Measurements from ENCODE around the gene SLC12A1.

Gene SLC12A1

DNA sequence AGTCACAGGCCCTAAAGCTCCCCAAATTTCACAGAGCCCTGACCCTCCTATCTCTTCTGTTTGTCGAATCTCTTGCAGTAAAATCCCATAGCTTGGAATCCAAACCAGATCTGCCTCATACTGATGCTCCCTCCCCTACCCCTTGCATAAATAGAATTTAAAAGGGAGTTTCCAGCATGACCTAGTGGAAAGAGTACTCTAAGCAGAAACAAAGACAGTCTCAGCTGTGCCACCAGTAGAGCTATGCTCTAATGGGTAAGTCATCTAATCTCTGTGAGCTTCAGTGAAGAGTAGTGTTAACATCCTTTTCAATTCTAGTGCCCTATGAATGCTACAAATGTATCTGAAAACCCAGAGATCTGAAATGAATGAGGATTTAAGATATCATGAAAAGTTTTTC, 4.0 kb upstream of the SLC12A1 start:
- Mint-ChIP-seq H3K27me3 (ENCODE audit: low read depth) (peaks cover 28% of the 10 kb centered on the region), H3K4me1 (ENCODE audit: low read depth) (no peaks in the 10 kb centered on the region), H3K9me3 (no peaks in the 10 kb centered on the region), H3K4me3 (no peak overlapping the region), H3K36me3 (ENCODE audit: low read depth) (no peaks in the 10 kb centered on the region), H3K27ac (no peak overlapping the region)

GRCh38 chr15:48221261-48221660, 15.2 kb downstream of the SLC12A1 start:
- H3K4me3 Mint-ChIP-seq: no peak overlapping the region
- no peaks in the 10 kb centered on the region for H3K9me3 Mint-ChIP-seq
- no peaks in the 10 kb centered on the region for H3K4me1 Mint-ChIP-seq (ENCODE audit: low read depth)
- H3K27ac Mint-ChIP-seq: no peak overlapping the region
- H3K27me3 Mint-ChIP-seq (ENCODE audit: low read depth): peaks cover 14% of the 10 kb centered on the region
- H3K36me3 Mint-ChIP-seq (ENCODE audit: low read depth): no peaks in the 10 kb centered on the region

- Mint-ChIP-seq H3K36me3 (ENCODE audit: low read depth) (no peaks in the 10 kb centered on the region), H3K4me1 (ENCODE audit: low read depth) (no peaks in the 10 kb centered on the region), H3K27ac (no peak overlapping the region), H3K9me3 (no peaks in the 10 kb centered on the region), H3K4me3 (no peak overlapping the region), H3K27me3 (ENCODE audit: low read depth) (peaks cover 16% of the 10 kb centered on the region)
Observed at GRCh38 chr15:48221885-48222284, 15.8 kb downstream of the SLC12A1 start.

DNA sequence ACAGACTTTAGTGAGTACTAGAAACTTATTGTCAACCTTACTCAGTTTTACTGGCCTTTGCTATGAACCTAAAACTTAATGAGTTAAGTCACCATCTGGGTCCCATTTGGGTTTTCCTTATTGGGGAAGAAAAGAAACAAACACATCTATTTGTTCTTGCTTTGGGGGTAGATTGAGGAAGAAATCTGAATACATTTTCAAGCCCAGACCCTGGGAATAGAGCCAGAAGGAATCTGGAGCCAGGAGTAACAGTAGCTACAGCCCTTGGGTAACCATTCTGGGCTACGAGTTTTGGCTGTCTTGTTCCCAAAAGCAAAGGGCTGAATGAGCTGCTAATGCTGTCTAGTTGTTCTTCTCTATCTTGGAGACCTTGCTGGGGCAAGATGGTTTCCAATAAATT, 16.5 kb downstream of the SLC12A1 start:
- Mint-ChIP-seq H3K36me3 (ENCODE audit: low read depth) (no peaks in the 10 kb centered on the region), H3K27ac (no peak overlapping the region), H3K4me1 (ENCODE audit: low read depth) (no peaks in the 10 kb centered on the region), H3K4me3 (no peak overlapping the region), H3K27me3 (ENCODE audit: low read depth) (peaks cover 19% of the 10 kb centered on the region), H3K9me3 (no peaks in the 10 kb centered on the region)

DNA sequence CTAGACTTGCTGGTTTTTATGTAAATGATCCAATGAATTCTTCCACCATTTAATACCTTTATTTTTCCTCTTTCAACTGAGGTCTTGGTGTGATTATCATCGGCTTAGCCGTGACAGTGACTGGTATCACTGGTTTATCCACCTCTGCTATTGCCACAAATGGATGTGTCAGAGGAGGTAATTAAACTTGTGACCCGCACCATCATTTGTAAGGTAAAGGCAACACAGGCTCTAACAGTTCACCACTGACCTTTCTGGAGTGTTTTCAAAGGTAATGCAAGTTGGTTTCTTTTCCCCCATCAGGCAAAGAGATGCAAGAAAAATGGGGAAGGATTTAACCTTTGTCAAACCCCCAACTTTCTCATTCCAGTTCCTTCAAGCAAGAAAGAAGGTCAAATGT, 19.7 kb downstream of the SLC12A1 start:
- Mint-ChIP-seq H3K9me3 (no peaks in the 10 kb centered on the region), H3K4me3 (no peak overlapping the region), H3K27me3 (ENCODE audit: low read depth) (peaks cover 20% of the 10 kb centered on the region), H3K36me3 (ENCODE audit: low read depth) (no peaks in the 10 kb centered on the region), H3K27ac (no peak overlapping the region), H3K4me1 (ENCODE audit: low read depth) (no peaks in the 10 kb centered on the region)

GRCh38 chr15:48230498-48230897, 24.4 kb downstream of the SLC12A1 start:
- Mint-ChIP-seq H3K27ac (no peak overlapping the region), H3K27me3 (ENCODE audit: low read depth) (peaks cover 17% of the 10 kb centered on the region), H3K4me1 (ENCODE audit: low read depth) (no peaks in the 10 kb centered on the region), H3K9me3 (no peaks in the 10 kb centered on the region), H3K4me3 (no peak overlapping the region), H3K36me3 (ENCODE audit: low read depth) (no peaks in the 10 kb centered on the region)

GRCh38 chr15:48233246-48233645, 27.1 kb downstream of the SLC12A1 start:
- H3K27ac Mint-ChIP-seq: no peak overlapping the region
- peaks cover 8% of the 10 kb centered on the region for H3K27me3 Mint-ChIP-seq (ENCODE audit: low read depth)
- H3K36me3 Mint-ChIP-seq (ENCODE audit: low read depth): no peaks in the 10 kb centered on the region

GRCh38 chr15:48239334-48239733, 33.2 kb downstream of the SLC12A1 start:
- peaks cover 3% of the 10 kb centered on the region for H3K27me3 Mint-ChIP-seq (ENCODE audit: low read depth)
- no peak overlapping the region for H3K27ac Mint-ChIP-seq
- H3K9me3 Mint-ChIP-seq: no peaks in the 10 kb centered on the region
- no peak overlapping the region for H3K4me3 Mint-ChIP-seq
- H3K4me1 Mint-ChIP-seq (ENCODE audit: low read depth): no peaks in the 10 kb centered on the region
- H3K36me3 Mint-ChIP-seq (ENCODE audit: low read depth): no peaks in the 10 kb centered on the region

More at GRCh38 chr15:48233246-48233645, 27.1 kb downstream of the SLC12A1 start:
- Mint-ChIP-seq H3K9me3 (no peaks in the 10 kb centered on the region), H3K4me1 (ENCODE audit: low read depth) (no peaks in the 10 kb centered on the region), H3K4me3 (no peak overlapping the region)

DNA sequence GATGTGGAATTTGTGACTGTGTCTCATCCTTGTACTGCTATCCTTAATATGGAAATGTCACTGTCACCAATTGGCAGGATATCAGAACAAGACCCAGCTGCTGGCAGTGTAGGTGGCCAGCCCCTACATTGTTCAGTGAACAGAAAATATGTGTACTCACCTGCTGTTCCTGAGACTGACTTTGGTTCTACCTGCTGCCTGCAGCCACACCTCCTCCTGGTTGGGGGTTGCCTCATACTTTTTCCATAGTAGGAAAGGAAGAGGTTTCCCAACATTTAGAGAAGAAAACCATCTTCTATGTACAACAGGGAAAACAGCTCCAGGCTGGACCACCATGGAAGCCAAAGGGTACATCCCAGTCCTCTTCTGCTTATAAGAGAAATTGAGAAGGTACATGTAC, 35.9 kb downstream of the SLC12A1 start:
- no peak overlapping the region for H3K27ac Mint-ChIP-seq
- no peaks in the 10 kb centered on the region for H3K36me3 Mint-ChIP-seq (ENCODE audit: low read depth)
- peaks cover 3% of the 10 kb centered on the region for H3K27me3 Mint-ChIP-seq (ENCODE audit: low read depth)
- H3K4me1 Mint-ChIP-seq (ENCODE audit: low read depth): no peaks in the 10 kb centered on the region
- H3K9me3 Mint-ChIP-seq: no peaks in the 10 kb centered on the region
- no peak overlapping the region for H3K4me3 Mint-ChIP-seq

- Mint-ChIP-seq H3K4me1 (ENCODE audit: low read depth) (no peaks in the 10 kb centered on the region), H3K27me3 (ENCODE audit: low read depth) (peaks cover 3% of the 10 kb centered on the region), H3K36me3 (ENCODE audit: low read depth) (no peaks in the 10 kb centered on the region), H3K9me3 (no peaks in the 10 kb centered on the region), H3K4me3 (no peak overlapping the region), H3K27ac (no peak overlapping the region)
Observed at GRCh38 chr15:48242535-48242934, 36.4 kb downstream of the SLC12A1 start.

DNA sequence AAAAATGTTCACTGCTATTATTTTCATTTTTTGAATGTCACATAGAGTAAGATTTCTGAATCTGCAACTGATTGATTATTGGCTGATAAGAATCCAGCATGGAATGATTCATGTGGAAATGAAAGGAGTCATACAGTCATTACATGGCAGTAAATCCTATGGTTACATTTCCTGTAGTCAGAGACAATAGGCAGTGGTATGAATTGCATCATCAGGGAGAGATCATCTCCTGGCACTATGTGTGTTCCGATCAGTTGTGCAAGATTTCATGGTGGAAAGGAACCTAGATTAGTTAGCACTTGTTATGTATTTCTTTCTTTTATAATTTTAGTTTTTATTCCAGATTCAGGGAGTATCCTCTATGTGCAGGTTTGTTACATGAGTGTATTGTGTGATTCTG, 38.8 kb downstream of the SLC12A1 start:
- H3K27ac Mint-ChIP-seq: no peak overlapping the region
- H3K4me1 Mint-ChIP-seq (ENCODE audit: low read depth): no peaks in the 10 kb centered on the region
- peaks cover 3% of the 10 kb centered on the region for H3K27me3 Mint-ChIP-seq (ENCODE audit: low read depth)
- no peaks in the 10 kb centered on the region for H3K36me3 Mint-ChIP-seq (ENCODE audit: low read depth)
- no peak overlapping the region for H3K4me3 Mint-ChIP-seq
- H3K9me3 Mint-ChIP-seq: no peaks in the 10 kb centered on the region

GRCh38 chr15:48248414-48248813, 42.3 kb downstream of the SLC12A1 start:
- Mint-ChIP-seq H3K9me3 (no peaks in the 10 kb centered on the region), H3K27ac (no peak overlapping the region), H3K4me3 (no peak overlapping the region), H3K4me1 (ENCODE audit: low read depth) (no peaks in the 10 kb centered on the region), H3K27me3 (ENCODE audit: low read depth) (peaks cover 6% of the 10 kb centered on the region), H3K36me3 (ENCODE audit: low read depth) (no peaks in the 10 kb centered on the region)

- Mint-ChIP-seq H3K9me3 (no peaks in the 10 kb centered on the region), H3K36me3 (ENCODE audit: low read depth) (no peaks in the 10 kb centered on the region), H3K4me1 (ENCODE audit: low read depth) (no peaks in the 10 kb centered on the region), H3K27me3 (ENCODE audit: low read depth) (peaks cover 6% of the 10 kb centered on the region), H3K27ac (no peak overlapping the region), H3K4me3 (no peak overlapping the region)
Observed at GRCh38 chr15:48250640-48251076, 44.6 kb downstream of the SLC12A1 start.

GRCh38 chr15:48253172-48253571, 47.1 kb downstream of the SLC12A1 start:
- Mint-ChIP-seq H3K9me3 (no peaks in the 10 kb centered on the region), H3K27me3 (ENCODE audit: low read depth) (peaks cover 6% of the 10 kb centered on the region), H3K36me3 (ENCODE audit: low read depth) (no peaks in the 10 kb centered on the region), H3K27ac (no peak overlapping the region), H3K4me1 (ENCODE audit: low read depth) (no peaks in the 10 kb centered on the region), H3K4me3 (no peak overlapping the region)

- Mint-ChIP-seq H3K27me3 (ENCODE audit: low read depth) (peaks cover 18% of the 10 kb centered on the region), H3K9me3 (no peaks in the 10 kb centered on the region), H3K4me1 (ENCODE audit: low read depth) (no peaks in the 10 kb centered on the region), H3K36me3 (ENCODE audit: low read depth) (no peaks in the 10 kb centered on the region), H3K4me3 (no peak overlapping the region), H3K27ac (no peak overlapping the region)
Observed at GRCh38 chr15:48265135-48265534, 59.0 kb downstream of the SLC12A1 start.

- no peaks in the 10 kb centered on the region for H3K9me3 Mint-ChIP-seq
Observed at GRCh38 chr15:48266024-48266689, 60.1 kb downstream of the SLC12A1 start.

More at GRCh38 chr15:48266024-48266689, 60.1 kb downstream of the SLC12A1 start:
- Mint-ChIP-seq H3K36me3 (ENCODE audit: low read depth) (no peaks in the 10 kb centered on the region), H3K4me3 (no peak overlapping the region), H3K4me1 (ENCODE audit: low read depth) (no peaks in the 10 kb centered on the region), H3K27ac (no peak overlapping the region), H3K27me3 (ENCODE audit: low read depth) (peaks cover 18% of the 10 kb centered on the region)
